ENCODE data around the gene METRN. TPM values are rescaled to one million over a fixed set of nuclear protein-coding genes. Genes with fewer than 3 reads are reported as not detected.
A peak's percentile ranks its signal among the peaks of the same experiment; 100 is the strongest.

Gene METRN
- total and polyA plus RNA-seq, 10 donors, result 7.2 to 31.9 (median 14.6) TPM

DNA sequence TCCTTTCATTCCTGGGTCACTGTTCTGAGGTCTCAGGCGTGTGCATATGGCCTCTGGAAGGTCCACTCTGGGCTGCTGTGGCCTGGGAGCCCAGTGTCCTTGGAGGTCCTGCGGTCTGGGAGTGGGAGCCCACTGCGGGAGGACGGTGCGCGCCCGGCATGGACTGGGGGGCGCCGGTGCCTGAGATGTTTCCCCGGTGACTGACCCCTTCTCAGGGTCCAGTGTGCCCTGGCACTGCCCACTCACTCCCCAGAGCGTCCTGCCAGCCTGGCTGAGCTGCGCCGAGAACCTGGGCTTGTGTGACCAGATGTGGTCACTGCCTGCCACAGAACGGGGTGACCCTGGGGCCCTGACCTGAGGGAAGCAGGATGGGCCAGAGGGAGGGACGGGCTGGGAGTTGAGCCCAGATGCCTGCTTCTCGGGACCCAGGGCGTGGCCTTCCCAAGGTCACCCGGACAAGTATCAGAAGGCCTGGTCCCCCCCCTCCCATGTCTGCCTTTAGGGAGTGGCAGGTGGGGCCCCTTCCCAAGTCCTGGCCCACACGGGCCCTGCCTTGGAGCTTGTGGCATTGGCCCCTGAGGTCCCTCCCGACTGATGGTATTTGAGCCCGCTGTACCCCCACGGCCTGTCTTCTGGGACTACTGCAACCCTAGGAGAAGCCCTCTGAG lies 40.6 kb upstream of the METRN start:
- Histone ChIP-seq H3K36me3 (peaks cover 0 to 53% (median 44%) of the 10 kb centered on the region in 6 donors), H3K4me1 (peaks cover 14 to 68% (median 38%) of the 10 kb centered on the region in 6 donors), H3K27ac (peak overlapping the region in 5 of 8 donors; percentile 37 to 61 (median 46)), H3K27me3 (replicated peaks in 1 of 7) (peaks cover 0 to 39% (median 15%) of the 10 kb centered on the region in 7 donors), H3K9me3 (no peaks in the 10 kb centered on the region), H3K4me3 (no peak overlapping the region)
- WGBS, 5 donors, result 73 to 83% (median 78%) methylated on average over 13 to 22 of the region's 22 CpGs
- DNase-seq, result no peak
- TF ChIP-seq, protein P1, sequence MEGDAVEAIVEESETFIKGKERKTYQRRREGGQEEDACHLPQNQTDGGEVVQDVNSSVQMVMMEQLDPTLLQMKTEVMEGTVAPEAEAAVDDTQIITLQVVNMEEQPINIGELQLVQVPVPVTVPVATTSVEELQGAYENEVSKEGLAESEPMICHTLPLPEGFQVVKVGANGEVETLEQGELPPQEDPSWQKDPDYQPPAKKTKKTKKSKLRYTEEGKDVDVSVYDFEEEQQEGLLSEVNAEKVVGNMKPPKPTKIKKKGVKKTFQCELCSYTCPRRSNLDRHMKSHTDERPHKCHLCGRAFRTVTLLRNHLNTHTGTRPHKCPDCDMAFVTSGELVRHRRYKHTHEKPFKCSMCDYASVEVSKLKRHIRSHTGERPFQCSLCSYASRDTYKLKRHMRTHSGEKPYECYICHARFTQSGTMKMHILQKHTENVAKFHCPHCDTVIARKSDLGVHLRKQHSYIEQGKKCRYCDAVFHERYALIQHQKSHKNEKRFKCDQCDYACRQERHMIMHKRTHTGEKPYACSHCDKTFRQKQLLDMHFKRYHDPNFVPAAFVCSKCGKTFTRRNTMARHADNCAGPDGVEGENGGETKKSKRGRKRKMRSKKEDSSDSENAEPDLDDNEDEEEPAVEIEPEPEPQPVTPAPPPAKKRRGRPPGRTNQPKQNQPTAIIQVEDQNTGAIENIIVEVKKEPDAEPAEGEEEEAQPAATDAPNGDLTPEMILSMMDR (IDR thresholded peaks at IDR 0.05 in 8 of 11, conservative IDR thresholded peaks at IDR 0.05 in 3 of 11), result no peak
- TF ChIP-seq POLR2AphosphoS5 (IDR thresholded peaks at IDR 0.05), result peak; percentile 8 to 63 (median 62)
- intact Hi-C loops (cut with DNase I; ENCODE audit: low total_unique reads), result no loop called here

DNA sequence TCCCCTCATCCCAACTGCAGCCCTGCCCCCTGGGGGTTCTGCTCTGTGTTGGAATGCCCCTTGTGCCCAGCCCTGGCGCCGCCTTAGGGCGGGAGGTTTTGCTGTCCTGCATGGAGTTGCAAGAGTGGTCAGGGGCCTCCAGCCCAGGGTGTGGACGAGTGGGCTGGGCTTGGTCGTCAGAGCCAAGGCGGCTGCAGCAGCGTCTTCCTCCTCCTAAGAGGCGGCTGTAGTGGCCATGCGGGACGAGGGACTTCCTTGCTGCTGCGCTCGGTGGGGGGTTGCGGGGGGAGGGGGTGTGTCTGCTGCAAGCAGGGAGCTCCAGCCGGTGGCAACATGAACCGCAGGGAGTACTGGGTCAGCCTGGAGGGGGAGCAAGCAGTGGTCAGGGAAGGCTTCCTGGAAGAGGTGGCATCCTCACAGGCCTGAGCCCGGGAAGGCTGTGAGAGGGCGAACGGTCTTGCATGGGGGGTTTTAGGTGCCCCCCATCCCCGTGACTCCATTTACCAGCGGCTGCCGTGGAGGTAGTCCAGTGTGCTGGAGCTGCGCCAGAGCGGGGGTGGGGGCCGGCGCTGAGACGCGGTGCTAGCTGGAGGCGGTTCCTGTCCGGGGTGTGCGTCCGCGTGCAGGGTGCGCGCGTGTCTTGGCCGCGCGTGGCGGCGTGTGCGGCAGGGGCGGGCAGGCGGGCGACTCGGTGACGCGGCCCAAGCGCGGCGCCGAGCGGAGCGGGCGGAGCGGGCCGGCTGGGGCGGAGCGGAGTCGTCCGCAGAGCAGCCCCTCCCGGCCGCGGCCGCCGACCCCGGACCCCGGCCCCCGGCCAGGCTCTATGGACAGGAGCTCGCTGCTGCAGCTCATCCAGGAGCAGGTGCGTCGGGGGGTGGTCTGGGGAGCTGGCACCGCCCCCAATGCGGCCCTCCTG lies 39.7 kb upstream of the METRN start, which contains the start of gene RHBDL1:
Gene RHBDL1, plus strand, starts transcription at position 704 of the 916 bp plus-strand sequence. Its CDS starts 120 bp downstream, at position 824.
- H3K4me1 ChIP-seq, result peaks cover 14 to 61% (median 39%) of the 10 kb centered on the region in 6 donors
- H3K4me3 ChIP-seq, result peak within 1 kb of the TSS in 5 of 8 donors; percentile 9 to 59 (median 19)
- H3K27me3 ChIP-seq (replicated peaks in 1 of 7), result peaks cover 0 to 39% (median 15%) of the 10 kb centered on the region in 7 donors
- peak within 1 kb of the TSS in 4 of 8 donors; percentile 42 to 61 (median 52) for H3K27ac ChIP-seq
- TF ChIP-seq, protein P1 (IDR thresholded peaks at IDR 0.05 in 8 of 11, conservative IDR thresholded peaks at IDR 0.05 in 3 of 11), result no peak
- peak in 1 of 3 donors; percentile 68 for TF ChIP-seq POLR2AphosphoS5 (IDR thresholded peaks at IDR 0.05)
- DNase-seq, result no peak
- H3K36me3 ChIP-seq, result peaks cover 0 to 45% (median 36%) of the 10 kb centered on the region in 6 donors
- H3K9me3 ChIP-seq, result no peaks in the 10 kb centered on the region
- WGBS, 5 donors, result 7 to 20% (median 10%) methylated on average over 17 to 73 of the region's 73 CpGs
- intact Hi-C loops (cut with DNase I; ENCODE audit: low total_unique reads), result no loop called here

DNA sequence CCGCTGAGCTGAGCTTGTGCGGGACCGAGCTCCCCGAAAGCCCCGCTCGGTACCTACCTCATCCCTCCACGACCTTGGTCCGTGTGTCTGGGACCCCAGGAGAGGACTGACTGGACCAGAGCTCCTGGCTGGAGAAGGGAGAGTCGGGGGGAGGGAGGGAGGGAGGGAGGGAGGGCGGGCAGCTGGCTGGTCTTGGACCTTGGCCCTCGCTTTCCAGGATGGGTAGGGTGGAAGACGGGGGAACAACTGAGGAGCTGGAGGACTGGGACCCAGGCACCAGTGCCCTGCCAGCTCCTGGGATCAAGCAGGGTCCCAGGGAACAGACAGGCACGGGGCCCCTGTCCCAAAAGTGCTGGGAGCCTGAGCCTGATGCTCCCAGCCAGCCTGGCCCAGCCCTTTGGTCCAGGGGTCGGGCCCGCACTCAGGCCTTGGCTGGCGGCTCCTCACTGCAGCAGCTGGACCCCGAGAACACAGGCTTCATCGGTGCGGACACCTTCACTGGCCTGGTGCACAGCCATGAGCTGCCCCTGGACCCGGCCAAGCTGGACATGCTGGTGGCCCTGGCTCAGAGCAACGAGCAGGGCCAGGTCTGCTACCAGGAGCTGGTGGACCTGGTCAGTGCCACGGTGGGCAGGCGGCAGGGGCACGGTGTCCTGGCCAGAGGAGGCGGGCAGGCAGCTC lies 38.9 kb upstream of the METRN start:
- Histone ChIP-seq H3K27ac (no peak overlapping the region), H3K27me3 (replicated peaks in 1 of 7) (peaks cover 0 to 39% (median 15%) of the 10 kb centered on the region in 7 donors), H3K4me3 (peak overlapping the region in 4 of 8 donors; percentile 12 to 59 (median 23)), H3K36me3 (peaks cover 0 to 37% (median 28%) of the 10 kb centered on the region in 6 donors), H3K4me1 (peaks cover 18 to 64% (median 44%) of the 10 kb centered on the region in 6 donors), H3K9me3 (no peaks in the 10 kb centered on the region)
- WGBS, 5 donors, result 42 to 64% (median 54%) methylated on average over 6 to 25 of the region's 25 CpGs
- intact Hi-C loops (cut with DNase I; ENCODE audit: low total_unique reads), result no loop called here
- TF ChIP-seq POLR2AphosphoS5 (IDR thresholded peaks at IDR 0.05) (peak in 1 of 3 donors; percentile 36), POLR2A (IDR thresholded peaks at IDR 0.05) (no peak)
- TF ChIP-seq, protein P1 (IDR thresholded peaks at IDR 0.05 in 8 of 11, conservative IDR thresholded peaks at IDR 0.05 in 3 of 11), result no peak
- no peak for DNase-seq

Measured in spleen (tissue), 11 donors.